HL-60 (cell line): ENCODE measurements around the gene KCNH5.

ENCODE experiments used
- CTCF ChIP-seq: IDR thresholded peaks from one replicate; pipeline ENCODE4 v1.5.1; 2011; ENCODE audit warnings: low read length, control low read depth, inconsistent platforms; ENCODE audit not compliant: insufficient read depth
- REST ChIP-seq: IDR thresholded peaks from 2 replicates; pipeline ENCODE4 v1.6.1; 2012; ENCODE audit warnings: low read depth; ENCODE audit not compliant: insufficient replicate concordance

- TF ChIP-seq CTCF (no peak), REST (no peak)
Measured at GRCh38 chr14:62661818-62662217, 383.4 kb downstream of the KCNH5 start.
